Measurements from ENCODE around the gene VASH1.

- TF ChIP-seq EZH2 (IDR thresholded peaks at IDR 0.05; ENCODE audit: low read depth, unreplicated experiment) (no peak), JUNB (IDR thresholded peaks at IDR 0.05; ENCODE audit: unreplicated experiment) (no peak), CTCF (conservative IDR thresholded peaks at IDR 0.05; ENCODE audit: low read depth in 2 of 2) (no peak), REST (IDR thresholded peaks at IDR 0.05; ENCODE audit: unreplicated experiment) (no peak)
These were observed 18.7 kb downstream of the VASH1 start for GRCh38 chr14:76780058-76780345.
